HG03460 (cell line): ENCODE results near the gene TMEM121B.

ENCODE experiments used
- ATAC-seq: cut with Tn5 transposase; IDR thresholded peaks from one replicate; pipeline ENCODE4 v1.9.1; 2021; ENCODE audit not compliant: unreplicated experiment

The TMEM121B gene

DNA sequence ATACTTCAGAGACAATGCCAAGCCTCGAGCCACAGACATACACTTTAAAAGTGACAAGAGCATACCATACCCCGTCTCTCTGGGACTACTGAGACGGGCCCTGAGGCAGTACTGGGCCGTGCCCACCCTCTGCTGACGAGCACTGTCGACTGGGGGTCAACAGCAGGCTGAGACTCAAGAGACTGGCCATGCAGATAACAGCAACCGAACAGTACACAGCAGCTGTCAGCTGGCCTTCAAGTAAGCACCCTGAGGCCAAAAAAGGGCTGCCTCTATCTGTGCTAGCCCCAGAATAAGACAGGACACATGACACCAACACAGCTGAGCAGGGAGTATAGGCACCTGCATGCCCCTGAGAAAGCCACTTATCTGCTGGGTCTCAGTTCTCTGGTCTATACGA is 18.9 kb upstream of the TMEM121B start:
- ATAC-seq = no peak

DNA sequence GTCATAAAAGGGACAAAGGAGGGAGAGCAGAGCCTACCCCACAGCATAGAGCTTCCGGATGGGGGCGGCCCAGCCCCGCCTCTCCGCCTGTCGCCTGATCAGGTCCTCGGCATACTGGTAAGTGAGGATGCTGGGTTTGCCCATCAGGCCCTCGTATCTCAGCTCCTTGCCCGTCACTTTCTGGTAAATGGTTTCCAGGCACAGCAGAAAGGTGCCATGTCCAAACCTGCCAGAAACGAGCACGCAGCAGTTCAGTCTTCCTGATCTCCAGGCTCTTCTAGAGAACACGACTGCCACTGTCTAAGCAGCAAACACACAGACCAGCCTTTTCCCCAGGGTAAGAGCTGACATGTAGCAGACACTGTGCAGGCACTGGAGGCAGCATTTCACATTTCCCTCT is 17.4 kb upstream of the TMEM121B start:
- no peak for ATAC-seq

DNA sequence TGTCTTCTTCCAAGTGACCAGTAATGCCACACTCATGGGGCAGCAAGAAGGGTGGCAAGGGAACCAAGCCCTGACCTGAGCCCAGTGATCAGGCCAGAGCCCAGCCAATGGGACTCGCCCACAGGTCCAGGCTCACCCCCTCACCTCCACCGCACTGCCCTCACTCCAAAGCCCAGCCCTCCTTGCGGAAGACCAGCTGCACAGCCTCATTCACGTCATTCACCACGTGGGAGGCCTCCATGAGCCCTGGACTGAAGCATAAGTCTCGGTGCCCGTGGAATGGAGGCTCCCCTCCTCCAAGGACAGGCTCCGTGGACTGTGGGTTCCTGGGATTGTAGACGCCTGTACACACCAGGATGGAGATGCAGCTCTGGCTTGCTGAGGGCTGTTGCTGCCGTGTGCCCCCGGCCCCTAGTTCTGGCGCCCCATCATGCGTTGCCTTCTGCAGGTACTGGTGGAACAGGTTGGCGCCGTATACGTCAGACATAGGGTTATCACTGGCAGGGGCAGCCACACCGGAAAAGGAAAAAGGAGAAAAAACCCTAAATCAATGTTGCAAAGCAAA is 16.8 kb upstream of the TMEM121B start:
- ATAC-seq = no peak

DNA sequence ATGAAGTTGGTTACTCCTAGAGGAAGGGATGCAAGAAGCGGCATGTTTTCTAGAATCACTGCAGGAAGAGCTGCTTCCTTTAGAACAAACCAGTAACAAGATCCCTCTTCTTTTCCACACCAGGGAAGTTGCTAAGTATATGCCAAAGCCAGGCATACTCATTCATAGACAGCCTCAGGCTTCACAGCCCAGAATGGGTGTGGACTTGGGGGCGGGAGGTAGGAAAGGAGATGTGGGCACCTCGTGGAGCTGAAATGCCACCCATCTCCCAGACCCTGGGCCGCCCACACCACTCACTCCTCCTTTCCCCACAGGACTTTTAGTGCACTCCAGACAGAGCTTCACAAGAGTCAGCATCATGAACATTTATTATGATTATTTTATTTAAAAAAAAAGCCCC is 16.0 kb upstream of the TMEM121B start:
- ATAC-seq = no peak

DNA sequence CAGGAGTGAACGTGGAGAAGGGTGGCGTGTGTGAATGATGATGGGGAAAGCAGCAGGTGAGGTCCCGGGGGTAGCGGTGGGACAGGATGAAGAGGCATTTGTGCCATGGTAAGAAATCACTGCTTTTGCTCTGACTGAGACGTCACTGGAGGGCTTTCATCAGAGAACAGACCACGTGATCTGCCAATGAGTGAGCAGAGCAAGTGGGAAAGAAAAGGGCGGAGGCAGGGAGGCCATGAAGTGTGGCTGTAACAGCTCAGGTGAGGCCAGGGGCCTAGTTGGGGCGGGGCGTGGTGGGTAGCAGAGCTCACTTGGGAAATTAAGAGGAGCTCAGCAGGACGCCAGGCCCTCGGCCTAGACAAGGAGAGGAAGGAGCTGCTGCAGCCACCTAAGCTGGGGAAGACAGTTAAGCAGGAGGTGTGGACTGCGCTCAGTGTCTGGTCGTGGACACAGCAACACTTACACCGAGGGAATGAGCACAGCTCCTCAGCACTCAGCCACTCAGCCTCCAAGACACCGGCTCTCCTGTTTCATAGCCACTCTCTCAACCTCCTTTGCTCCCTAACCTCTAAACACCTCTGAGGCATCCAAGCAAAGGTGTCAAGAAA is 14.1 kb upstream of the TMEM121B start:
- ATAC-seq = no peak

- no peak for ATAC-seq
These were observed 12.0 kb upstream of the TMEM121B start for GRCh38 chr22:17133137-17133536.

- no peak for ATAC-seq
These were observed 11.0 kb upstream of the TMEM121B start for GRCh38 chr22:17132112-17132511.

DNA sequence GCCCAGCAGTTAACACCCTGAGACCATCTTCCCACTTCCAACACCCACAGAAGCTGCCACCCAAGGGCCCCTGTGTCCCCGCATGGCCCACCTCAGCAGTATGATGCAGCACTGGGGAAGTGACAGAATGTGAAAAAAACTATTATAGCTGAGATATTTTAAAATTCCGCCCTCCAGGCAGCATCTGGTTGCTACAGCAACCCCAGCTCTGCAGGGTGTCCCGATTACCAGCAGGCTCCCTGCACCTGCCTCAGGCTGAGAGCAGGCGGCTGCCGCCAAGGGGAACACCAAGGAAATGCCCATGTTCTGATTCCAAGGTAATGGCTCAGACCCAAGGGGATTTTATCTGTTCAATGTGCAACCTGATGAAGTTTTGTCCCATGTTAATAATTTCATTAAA is 10.5 kb upstream of the TMEM121B start:
- ATAC-seq = no peak

DNA sequence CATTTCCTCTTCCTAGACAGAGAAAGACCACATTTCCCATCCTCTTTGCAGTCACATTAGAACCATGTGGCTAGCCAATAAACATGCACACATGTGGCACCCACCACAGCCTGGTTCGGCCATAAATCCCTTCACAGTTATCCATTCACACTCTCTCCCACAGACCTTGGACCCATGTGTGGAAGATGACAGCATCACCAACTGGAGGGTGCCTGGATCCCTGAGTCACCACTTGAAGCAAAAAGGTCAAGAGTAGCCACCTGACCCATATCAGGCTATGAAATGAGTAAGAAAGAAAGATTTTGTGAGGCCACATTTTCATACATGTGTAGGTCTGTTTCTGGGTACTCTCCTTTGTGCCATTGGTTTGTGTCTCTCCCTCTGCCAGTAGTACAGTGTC is 9.0 kb upstream of the TMEM121B start:
- no peak for ATAC-seq

DNA sequence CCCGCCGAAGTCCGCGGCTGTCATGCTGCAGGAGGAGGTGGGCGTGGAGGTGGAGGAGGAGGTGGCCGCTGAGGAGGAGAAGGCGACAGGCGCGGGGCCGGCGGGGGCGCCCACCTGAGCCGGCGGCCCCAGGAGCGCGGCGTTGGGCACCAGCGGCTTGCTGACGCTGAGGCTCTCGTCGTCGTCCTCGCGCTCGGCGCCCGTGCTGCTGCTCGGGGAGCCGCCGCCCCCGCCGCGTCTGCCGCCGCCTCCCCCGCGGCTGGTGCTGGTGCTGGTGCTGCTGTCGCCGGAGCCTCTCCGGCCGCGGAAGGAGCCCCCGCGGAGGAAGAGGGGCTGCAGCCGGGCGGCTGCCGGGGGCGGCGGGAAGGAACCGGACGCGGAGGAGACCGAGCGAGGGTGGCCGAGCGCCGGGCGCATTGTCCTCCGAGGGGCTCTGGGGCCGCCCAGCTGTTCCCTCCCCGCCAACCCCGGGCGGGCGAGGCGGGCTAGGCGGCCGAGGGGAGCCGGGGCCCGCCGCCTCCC is 388 bp downstream of the TMEM121B start:
- ATAC-seq = no peak

GRCh38 chr22:17120281-17120680 is 879 bp downstream of the TMEM121B start:
- ATAC-seq = no peak

GRCh38 chr22:17119481-17120202 is 1.5 kb downstream of the TMEM121B start:
- no peak for ATAC-seq

DNA sequence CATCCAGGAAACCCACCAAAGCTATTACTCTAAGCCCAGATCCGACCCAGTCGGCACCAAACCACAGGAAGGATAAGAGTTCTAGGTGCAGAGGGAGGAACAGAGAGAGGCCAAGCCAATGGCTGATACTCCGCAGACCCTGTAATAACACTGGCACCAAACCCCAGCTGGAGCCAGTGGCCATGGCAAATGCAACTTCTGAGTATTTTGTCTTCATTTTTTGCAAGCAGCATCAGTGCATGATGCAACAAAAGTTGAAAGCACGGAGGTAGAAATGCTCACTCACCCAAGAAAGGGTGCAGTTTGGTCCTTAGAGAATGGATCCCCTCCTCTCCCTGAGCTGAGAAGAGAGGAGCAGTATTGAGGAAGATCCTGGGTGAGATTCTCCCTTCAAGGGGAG is 2.8 kb downstream of the TMEM121B start:
- ATAC-seq = no peak

- ATAC-seq = no peak
These were observed 3.3 kb downstream of the TMEM121B start for GRCh38 chr22:17117890-17118289.

GRCh38 chr22:17117400-17117799 is 3.8 kb downstream of the TMEM121B start:
- ATAC-seq = no peak

GRCh38 chr22:17116572-17117330 is 4.4 kb downstream of the TMEM121B start:
- ATAC-seq = no peak

DNA sequence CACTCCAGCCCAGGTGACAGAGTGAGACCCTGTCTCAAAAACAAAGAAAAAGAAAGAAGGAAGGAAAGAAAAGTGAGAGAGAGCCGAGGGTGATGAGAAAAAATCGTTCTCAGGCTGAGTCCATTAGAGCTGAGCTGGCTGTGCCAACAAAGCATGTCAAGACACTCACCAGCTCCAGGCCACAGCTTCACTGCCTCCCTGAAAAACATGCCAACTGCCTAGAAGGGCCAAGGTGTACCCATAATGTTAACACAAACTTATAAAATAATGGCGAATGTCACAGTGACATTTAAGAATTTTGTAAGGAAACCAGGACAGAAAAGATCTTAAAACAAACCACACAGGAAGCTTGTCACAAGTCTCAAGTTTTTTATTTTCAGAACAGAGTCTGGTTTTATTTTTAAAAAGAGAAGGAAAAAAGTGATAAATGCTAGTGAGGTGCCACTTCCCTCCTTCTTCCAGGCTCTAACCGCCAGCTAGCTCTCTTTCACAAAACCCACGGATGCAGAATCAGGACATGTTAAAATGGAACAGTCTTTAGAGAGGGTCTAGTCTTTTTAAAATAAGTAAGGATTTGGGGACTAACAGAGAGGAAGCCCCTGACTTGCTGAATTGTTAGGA is 5.1 kb downstream of the TMEM121B start:
- no peak for ATAC-seq

DNA sequence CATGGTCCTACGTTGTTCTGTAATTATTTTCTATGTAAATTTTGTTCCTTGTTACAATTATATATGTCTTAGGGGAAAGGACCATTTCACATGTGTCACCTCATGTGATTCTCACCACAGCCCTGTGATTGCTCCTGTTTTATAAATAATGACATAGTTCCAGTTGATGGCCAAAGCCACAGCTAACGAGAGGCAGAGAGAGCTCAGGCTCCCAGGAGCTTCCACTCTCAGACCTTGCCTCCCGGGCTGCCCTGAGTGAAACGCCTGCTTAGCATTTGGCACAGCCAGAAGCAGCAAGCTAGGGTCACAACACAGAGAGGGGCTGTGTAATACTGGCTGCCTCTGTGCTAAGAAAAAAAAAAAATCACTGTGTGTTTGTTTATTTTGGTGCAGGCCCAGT is 5.9 kb downstream of the TMEM121B start:
- no peak for ATAC-seq

GRCh38 chr22:17114898-17115235 is 6.3 kb downstream of the TMEM121B start:
- ATAC-seq = no peak

GRCh38 chr22:17114173-17114897 is 6.8 kb downstream of the TMEM121B start:
- ATAC-seq = no peak

- no peak for ATAC-seq
These were observed 7.6 kb downstream of the TMEM121B start for GRCh38 chr22:17113600-17113999.
